Rectal smooth muscle tissue (tissue), 1 donor: ENCODE measurements around the gene USP6NL.
A peak's percentile ranks its signal among the peaks of the same experiment; 100 is the strongest.

Source experiments
- H3K27ac ChIP-seq: one replicate; pipeline ENCODE4 v1.7.0; 2013; ENCODE audit warnings: low read depth, low read length, inconsistent platforms
- H3K27me3 ChIP-seq: one replicate; pipeline ENCODE4 v1.7.0; 2013; ENCODE audit warnings: low read length; ENCODE audit not compliant: control insufficient read depth, insufficient read depth
- H3K36me3 ChIP-seq: one replicate; pipeline ENCODE4 v1.7.0; 2013; ENCODE audit warnings: low read length; ENCODE audit not compliant: control insufficient read depth, insufficient read depth
- H3K4me1 ChIP-seq: one replicate; pipeline ENCODE4 v1.7.0; 2013; ENCODE audit warnings: low read length; ENCODE audit not compliant: control insufficient read depth, insufficient read depth
- H3K4me3 ChIP-seq: one replicate; pipeline ENCODE4 v1.7.0; 2013; ENCODE audit warnings: low read length
- H3K9ac ChIP-seq: one replicate; pipeline ENCODE4 v1.7.0; 2013; ENCODE audit warnings: low read length

The USP6NL gene

DNA sequence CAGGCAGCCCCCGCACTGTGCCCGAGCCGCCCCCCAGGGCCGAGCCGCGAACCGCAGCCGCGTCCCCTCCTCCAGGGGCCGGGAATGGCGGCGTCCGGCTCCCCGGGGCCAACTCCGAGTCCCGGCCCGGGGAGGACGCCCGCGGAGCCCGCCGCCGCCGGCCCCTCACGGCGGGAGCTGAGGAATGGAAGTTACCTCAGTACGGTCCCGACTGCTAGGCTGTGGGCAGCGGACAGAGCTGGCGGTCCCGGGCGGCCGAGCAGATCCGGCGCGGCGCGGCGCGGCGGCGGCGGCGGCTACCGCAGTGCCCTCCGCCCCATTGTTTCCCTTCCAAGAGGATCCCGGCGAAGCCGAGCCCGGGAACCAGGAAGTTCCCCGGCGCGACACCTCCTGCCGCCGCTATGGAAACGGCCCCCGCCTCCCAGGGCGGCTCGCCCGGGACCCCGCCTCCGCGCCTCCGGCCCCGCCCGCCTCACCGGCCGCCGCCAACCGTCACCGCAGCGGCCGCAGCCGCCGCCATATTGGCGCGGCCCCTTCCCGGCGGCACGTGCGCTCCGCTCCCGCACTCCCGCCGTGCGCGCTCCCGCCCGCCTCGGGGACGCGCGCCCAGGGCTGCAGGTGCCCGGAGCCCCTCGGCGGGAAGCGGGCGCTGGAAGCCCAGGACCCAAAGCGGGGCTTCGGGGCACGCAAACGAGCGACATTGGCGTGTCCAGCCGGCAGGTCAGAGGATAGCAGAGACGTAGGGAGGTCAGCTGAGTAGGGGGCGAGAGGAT lies at the start of gene USP6NL:
USP6NL (minus strand) TSS at position 403 of the 773 bp plus-strand sequence. CDS start 14,016 bp downstream, outside the sequence.
- H3K27ac ChIP-seq: peak within 1 kb of the TSS; percentile 68
- no peaks in the 10 kb centered on the region for H3K27me3 ChIP-seq
- H3K4me3 ChIP-seq: peak within 1 kb of the TSS; percentile 75
- no peaks in the 10 kb centered on the region for H3K36me3 ChIP-seq
- H3K4me1 ChIP-seq: peaks cover 4% of the 10 kb centered on the region
- H3K9ac ChIP-seq: peak within 1 kb of the TSS; percentile 58

DNA sequence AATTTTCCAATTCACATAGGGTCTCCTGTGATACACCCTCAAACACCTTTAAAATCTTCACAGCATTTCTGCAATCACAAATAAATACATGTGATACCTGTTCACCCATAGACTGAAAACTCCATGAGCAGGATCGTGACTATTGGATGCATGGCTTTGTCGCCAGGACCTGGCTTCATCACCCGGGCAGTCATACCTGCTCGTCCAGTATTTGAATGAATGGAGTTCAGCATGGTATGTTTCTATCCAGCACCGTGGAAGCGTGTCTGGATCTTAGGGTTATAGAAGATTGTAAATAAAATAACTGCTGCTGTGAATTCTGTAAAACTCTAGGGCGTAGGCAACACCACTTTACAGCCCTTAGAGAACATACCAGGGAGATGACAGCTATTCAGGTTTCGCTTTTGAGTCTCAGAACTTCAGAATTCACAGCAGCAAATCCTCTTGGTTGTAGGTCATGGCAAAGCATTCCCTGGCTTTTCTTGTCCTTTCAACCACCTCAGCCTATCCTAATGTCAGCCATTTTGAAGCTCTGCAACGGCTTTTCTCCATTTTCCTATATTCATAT lies 47.4 kb upstream of the USP6NL start:
- Histone ChIP-seq H3K4me3 (no peak overlapping the region), H3K4me1 (no peaks in the 10 kb centered on the region), H3K27ac (no peak overlapping the region), H3K36me3 (no peaks in the 10 kb centered on the region), H3K9ac (no peak overlapping the region), H3K27me3 (no peaks in the 10 kb centered on the region)

- no peak overlapping the region for H3K27ac ChIP-seq
- H3K4me1 ChIP-seq: no peaks in the 10 kb centered on the region
- no peak overlapping the region for H3K4me3 ChIP-seq
- no peaks in the 10 kb centered on the region for H3K27me3 ChIP-seq
- H3K36me3 ChIP-seq: no peaks in the 10 kb centered on the region
- no peak overlapping the region for H3K9ac ChIP-seq
Observed at GRCh38 chr10:11655836-11656235, 44.4 kb upstream of the USP6NL start.

DNA sequence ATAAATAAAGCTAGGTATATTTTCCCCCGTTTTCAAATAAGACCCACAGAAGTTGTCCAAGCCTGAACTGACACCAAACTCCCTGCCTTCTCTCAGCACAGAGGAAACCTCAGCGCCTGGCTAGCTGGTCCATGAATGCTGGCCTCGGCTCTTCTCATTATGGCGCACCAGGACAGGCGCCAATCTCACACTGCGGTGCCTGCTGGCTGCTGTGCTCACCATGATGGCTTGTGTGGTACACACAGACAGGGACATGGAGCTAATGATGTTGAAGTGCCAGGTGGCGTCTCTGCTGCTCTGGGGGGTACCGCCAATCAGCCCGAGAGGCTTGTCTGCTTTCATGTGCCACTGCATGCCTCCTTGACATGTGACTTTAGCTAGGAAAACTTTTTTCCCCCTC lies 43.2 kb upstream of the USP6NL start:
- Histone ChIP-seq H3K27me3 (no peaks in the 10 kb centered on the region), H3K27ac (no peak overlapping the region), H3K4me1 (no peaks in the 10 kb centered on the region), H3K4me3 (no peak overlapping the region), H3K36me3 (no peaks in the 10 kb centered on the region), H3K9ac (no peak overlapping the region)

DNA sequence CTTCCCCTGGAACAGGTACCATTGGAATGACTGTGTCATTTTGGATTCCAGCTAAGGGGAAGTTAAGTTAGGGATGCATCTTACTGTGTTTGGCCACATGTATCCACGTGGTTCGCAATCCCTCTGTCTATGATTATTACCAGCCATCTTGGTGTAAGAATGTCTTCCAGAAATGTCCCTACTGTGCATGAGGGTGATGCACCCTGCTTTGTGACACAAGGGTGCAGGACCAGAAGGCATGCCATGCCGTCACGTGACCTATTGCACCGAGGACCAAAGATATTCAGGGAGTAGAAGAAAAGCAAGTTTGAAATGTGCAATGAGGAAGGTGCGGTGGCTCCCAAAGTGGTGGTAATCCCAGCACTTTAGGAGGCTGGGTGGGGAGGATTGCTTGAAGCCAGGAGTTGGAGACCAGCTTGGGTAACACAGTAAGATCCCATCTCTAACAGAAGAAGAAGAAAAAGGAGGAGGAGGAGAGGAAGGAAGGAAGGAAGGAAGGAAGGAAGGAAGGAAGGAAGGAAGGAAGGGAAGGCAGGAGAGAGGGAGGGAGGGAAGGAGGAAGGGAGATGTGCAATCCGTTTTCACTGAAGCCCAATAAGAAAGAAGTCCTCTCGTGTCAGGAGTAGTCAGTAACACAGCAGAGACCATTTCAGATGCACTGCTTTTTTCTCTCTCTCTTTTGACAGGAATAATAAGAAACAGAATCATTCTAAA lies 42.5 kb upstream of the USP6NL start:
- Histone ChIP-seq H3K36me3 (no peaks in the 10 kb centered on the region), H3K9ac (no peak overlapping the region), H3K4me1 (no peaks in the 10 kb centered on the region), H3K27me3 (no peaks in the 10 kb centered on the region), H3K27ac (no peak overlapping the region), H3K4me3 (no peak overlapping the region)

GRCh38 chr10:11647676-11648075 lies 36.2 kb upstream of the USP6NL start:
- H3K27me3 ChIP-seq: no peaks in the 10 kb centered on the region
- H3K4me1 ChIP-seq: no peaks in the 10 kb centered on the region
- no peak overlapping the region for H3K9ac ChIP-seq
- H3K4me3 ChIP-seq: no peak overlapping the region
- no peak overlapping the region for H3K27ac ChIP-seq
- no peaks in the 10 kb centered on the region for H3K36me3 ChIP-seq

DNA sequence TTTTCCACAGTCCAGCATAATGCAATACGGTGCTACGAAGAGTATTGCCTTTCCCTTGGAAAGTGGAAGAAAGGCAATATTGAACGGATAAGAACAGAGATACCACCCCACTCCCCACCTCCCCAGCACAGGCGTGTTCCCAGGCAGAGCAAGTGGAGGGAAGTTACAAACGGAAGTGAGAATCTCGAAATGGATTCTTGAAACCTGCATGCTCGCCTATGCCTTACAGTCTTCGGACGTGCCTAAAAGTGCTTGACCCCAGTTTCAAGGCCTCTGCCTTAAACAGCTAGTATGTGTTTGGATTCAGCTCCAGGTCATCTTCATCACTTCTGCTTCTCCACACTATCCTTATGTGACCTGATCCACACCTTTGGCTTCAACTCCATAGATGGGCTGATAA lies 35.0 kb upstream of the USP6NL start:
- no peak overlapping the region for H3K4me3 ChIP-seq
- H3K27ac ChIP-seq: no peak overlapping the region
- no peaks in the 10 kb centered on the region for H3K27me3 ChIP-seq
- H3K36me3 ChIP-seq: no peaks in the 10 kb centered on the region
- no peak overlapping the region for H3K9ac ChIP-seq
- H3K4me1 ChIP-seq: no peaks in the 10 kb centered on the region

DNA sequence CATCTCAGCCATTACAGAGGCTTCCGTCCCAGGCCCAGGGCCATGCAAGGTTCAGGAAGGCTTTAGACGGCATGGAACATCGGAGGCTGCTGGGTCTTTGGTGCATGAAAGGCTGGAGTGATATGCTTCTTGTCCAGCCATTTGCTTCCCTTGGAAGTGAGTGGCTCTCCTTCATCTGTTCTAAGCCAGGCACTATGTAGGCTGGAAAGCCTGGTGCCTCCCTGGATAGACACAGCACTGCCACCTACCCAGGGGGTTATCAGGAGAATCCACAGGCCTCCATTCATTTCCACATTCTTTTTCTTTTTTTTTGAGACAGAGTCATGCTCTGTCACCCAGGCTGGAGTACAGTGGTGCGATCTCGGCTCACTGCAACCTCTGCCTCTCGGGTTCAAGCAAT lies 31.6 kb upstream of the USP6NL start:
- Histone ChIP-seq H3K4me1 (no peaks in the 10 kb centered on the region), H3K9ac (no peak overlapping the region), H3K4me3 (no peak overlapping the region), H3K27ac (no peak overlapping the region), H3K27me3 (no peaks in the 10 kb centered on the region), H3K36me3 (no peaks in the 10 kb centered on the region)

- Histone ChIP-seq H3K27me3 (no peaks in the 10 kb centered on the region), H3K36me3 (no peaks in the 10 kb centered on the region), H3K4me3 (no peak overlapping the region), H3K4me1 (no peaks in the 10 kb centered on the region), H3K27ac (no peak overlapping the region), H3K9ac (no peak overlapping the region)
Observed at GRCh38 chr10:11642566-11642965, 31.1 kb upstream of the USP6NL start.

- H3K9ac ChIP-seq: no peak overlapping the region
- H3K4me3 ChIP-seq: no peak overlapping the region
- no peaks in the 10 kb centered on the region for H3K27me3 ChIP-seq
- H3K27ac ChIP-seq: no peak overlapping the region
- no peaks in the 10 kb centered on the region for H3K36me3 ChIP-seq
- H3K4me1 ChIP-seq: no peaks in the 10 kb centered on the region
Observed at GRCh38 chr10:11639849-11640764, 28.7 kb upstream of the USP6NL start.

DNA sequence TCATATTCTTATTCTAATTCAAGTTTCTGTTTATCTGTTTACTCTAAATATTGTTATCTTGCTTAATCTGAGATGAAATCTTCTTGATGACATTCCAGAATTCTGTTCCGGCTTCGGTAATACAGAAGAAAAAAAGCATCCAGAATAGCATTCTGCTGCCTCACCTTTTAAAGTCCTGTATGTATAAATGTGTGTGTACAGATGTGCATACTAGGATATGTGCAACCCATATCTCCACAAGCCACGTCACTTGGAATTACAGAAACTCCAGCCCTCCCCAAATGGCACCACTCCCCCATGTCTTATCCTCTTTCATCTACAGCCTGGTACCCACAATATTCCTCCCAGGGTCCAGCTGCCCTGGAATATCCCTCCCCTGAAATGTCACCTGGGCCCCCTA lies 27.9 kb upstream of the USP6NL start:
- Histone ChIP-seq H3K9ac (no peak overlapping the region), H3K36me3 (no peaks in the 10 kb centered on the region), H3K4me3 (no peak overlapping the region), H3K27me3 (no peaks in the 10 kb centered on the region), H3K27ac (no peak overlapping the region), H3K4me1 (no peaks in the 10 kb centered on the region)
